IMR-90 (cell line): Measurements from ENCODE around the gene PEX5. TPM values are rescaled to one million over a fixed set of nuclear protein-coding genes. Genes with fewer than 3 reads are reported as not detected.

Experiments used
- ATAC-seq: fragments of 200-7000 bp; cut with Tn5 transposase; 2 replicates; pipeline ENCODE4 v1.9.1; 2020; ENCODE audit warnings: low read depth, mild to moderate bottlenecking, moderate library complexity
- BruUV-seq: library from RNA; stranded (reverse); fragments of 400-500 nt; replicated peaks from 2 replicates; lab custom pipeline; 2021; lab: Mats Ljungman, UMichigan
- CTCF ChIA-PET: fragments of 300-600 bp; formaldehyde crosslinking; extraction: SDS; loops from one replicate; lab custom pipeline; 2021; ENCODE audit warnings: antibody characterized with exemption; lab: Yijun Ruan, JAX
- POLR2A ChIA-PET: fragments of 300-600 bp; sonication (Branson Sonifier 250); formaldehyde crosslinking; loops from one replicate; lab custom pipeline; 2022; ENCODE audit warnings: antibody characterized with exemption; ENCODE audit not compliant: unreplicated experiment; lab: Charles Lee
- DNase-seq: peaks from one replicate; pipeline ENCODE4 v3.0.0; 2013
- H2AFZ ChIP-seq: replicated peaks from 2 replicates; pipeline ENCODE3; 2013; ENCODE audit warnings: low read length, mild to moderate bottlenecking; ENCODE audit not compliant: poor library complexity
- H2AK5ac ChIP-seq: 2 replicates; pipeline ENCODE4 v1.6.1; 2013; ENCODE audit warnings: low read depth, low read length, inconsistent platforms
- H2AK9ac ChIP-seq: replicated peaks from 2 replicates; pipeline ENCODE3; 2013; ENCODE audit warnings: mild to moderate bottlenecking, low read depth, low read length, moderate library complexity; ENCODE audit not compliant: poor library complexity
- H2BK120ac ChIP-seq: 2 replicates; pipeline ENCODE4 v1.6.1; 2013; ENCODE audit warnings: low read depth, low read length, inconsistent platforms
- H2BK15ac ChIP-seq: 3 replicates; pipeline ENCODE4 v1.6.1; 2013; ENCODE audit warnings: low read depth, low read length, inconsistent platforms
- H2BK20ac ChIP-seq: 2 replicates; pipeline ENCODE4 v1.6.1; 2013; ENCODE audit warnings: low read depth, mild to moderate bottlenecking, inconsistent platforms, low read length, moderate library complexity
- H2BK5ac ChIP-seq: 2 replicates; pipeline ENCODE4 v1.6.1; 2013; ENCODE audit warnings: mild to moderate bottlenecking, low read depth, low read length, inconsistent platforms; ENCODE audit not compliant: poor library complexity, severe bottlenecking
- H3K14ac ChIP-seq: replicated peaks from 2 replicates; pipeline ENCODE4 v1.6.1; 2013; ENCODE audit warnings: low read depth, low read length, inconsistent platforms
- H3K18ac ChIP-seq: 2 replicates; pipeline ENCODE4 v1.6.1; 2013; ENCODE audit warnings: low read depth, low read length, control low read depth
- H3K23ac ChIP-seq: 2 replicates; pipeline ENCODE4 v1.6.1; 2013; ENCODE audit warnings: low read depth, low read length, inconsistent platforms
- H3K27ac ChIP-seq: 2 replicates; pipeline ENCODE4 v1.5.1; 2013; ENCODE audit warnings: mild to moderate bottlenecking, control low read depth, low read length; ENCODE audit not compliant: insufficient read depth
- H3K27me3 ChIP-seq: 2 replicates; pipeline ENCODE4 v1.6.1; 2013; ENCODE audit warnings: low read length; ENCODE audit not compliant: control insufficient read depth, insufficient read depth
- H3K36me3 ChIP-seq: 2 replicates; pipeline ENCODE4 v1.6.1; 2013; ENCODE audit warnings: low read length, mixed read lengths; ENCODE audit not compliant: control insufficient read depth, insufficient read depth
- H3K4ac ChIP-seq: 2 replicates; pipeline ENCODE4 v1.6.1; 2013; ENCODE audit warnings: low read depth, low read length, inconsistent platforms
- H3K4me1 ChIP-seq: 2 replicates; pipeline ENCODE4 v1.6.1; 2013; ENCODE audit warnings: low read length, mixed read lengths; ENCODE audit not compliant: control insufficient read depth, insufficient read depth
- H3K4me2 ChIP-seq: 2 replicates; pipeline ENCODE4 v1.6.1; 2013; ENCODE audit warnings: low read depth, mild to moderate bottlenecking, control low read depth, low read length, moderate library complexity
- H3K4me3 ChIP-seq: 2 replicates; pipeline ENCODE4 v1.5.1; 2013; ENCODE audit warnings: low read depth, mild to moderate bottlenecking, control low read depth, low read length, moderate library complexity; ENCODE audit not compliant: insufficient read depth
- H3K56ac ChIP-seq: 2 replicates; pipeline ENCODE4 v1.6.1; 2013; ENCODE audit warnings: low read length, inconsistent platforms; ENCODE audit not compliant: insufficient read depth; ENCODE audit errors: extremely low read depth
- H3K79me1 ChIP-seq, 2 experiments: 2 replicates each; pipeline ENCODE4 v1.6.1; 2013; ENCODE audit warnings: low read length in 2 of 2, inconsistent platforms in 1 of 2, low read depth in 1 of 2
- H3K9ac ChIP-seq: 2 replicates; pipeline ENCODE4 v1.6.1; 2013; ENCODE audit warnings: low read depth, low read length, control low read depth
- H3K9me1 ChIP-seq: 2 replicates; pipeline ENCODE4 v1.6.1; 2013; ENCODE audit warnings: low read length, inconsistent platforms; ENCODE audit not compliant: insufficient read depth
- H3K9me3 ChIP-seq: 2 replicates; pipeline ENCODE4 v1.6.1; 2013; ENCODE audit warnings: low read length; ENCODE audit not compliant: control insufficient read depth, insufficient read depth
- H4K20me1 ChIP-seq: 2 replicates; pipeline ENCODE4 v1.6.1; 2013; ENCODE audit warnings: low read length, inconsistent platforms; ENCODE audit not compliant: insufficient read depth
- H4K5ac ChIP-seq: 2 replicates; pipeline ENCODE4 v1.6.1; 2013; ENCODE audit warnings: mild to moderate bottlenecking, low read depth, low read length, control low read depth
- H4K8ac ChIP-seq, 2 experiments: 2 replicates each; pipeline ENCODE4 v1.6.1; 2013; ENCODE audit warnings: low read depth in 2 of 2, low read length in 2 of 2, control low read depth in 1 of 2, inconsistent platforms in 1 of 2
- H4K91ac ChIP-seq: 2 replicates; pipeline ENCODE4 v1.6.1; 2013; ENCODE audit warnings: low read depth, low read length, inconsistent platforms; ENCODE audit not compliant: insufficient read depth
- BHLHE40 ChIP-seq: fragments of 150-350 bp; IDR thresholded peaks from 2 replicates; pipeline ENCODE4 v1.6.1; 2016; ENCODE audit warnings: mild to moderate bottlenecking, low read depth, low read length
- CEBPB ChIP-seq: IDR thresholded peaks from 2 replicates; pipeline ENCODE4 v1.6.1; 2012; ENCODE audit warnings: low read depth, low read length, improper control_type of control experiment
- CTCF ChIP-seq: conservative IDR thresholded peaks from 2 replicates; pipeline ENCODE4 v1.5.1; 2012; ENCODE audit warnings: mild to moderate bottlenecking, low read depth, low read length, improper control_type of control experiment
- MAZ ChIP-seq: IDR thresholded peaks from 2 replicates; pipeline ENCODE4 v1.6.1; 2012; ENCODE audit warnings: low read depth, mild to moderate bottlenecking, low read length, improper control_type of control experiment, moderate library complexity, borderline replicate concordance
- MXI1 ChIP-seq: IDR thresholded peaks from 2 replicates; pipeline ENCODE4 v1.6.1; 2012; ENCODE audit warnings: low read depth, mild to moderate bottlenecking, low read length, moderate library complexity, borderline replicate concordance
- NFE2L2 ChIP-seq: fragments of 150-350 bp; IDR thresholded peaks from 2 replicates; pipeline ENCODE4 v1.6.1; 2016; ENCODE audit warnings: low read depth, mild to moderate bottlenecking, low read length
- POLR2A ChIP-seq: IDR thresholded peaks from 2 replicates; pipeline ENCODE4 v1.6.1; 2012; ENCODE audit warnings: mild to moderate bottlenecking, low read depth, low read length
- RAD21 ChIP-seq: IDR thresholded peaks from 2 replicates; pipeline ENCODE4 v1.6.1; 2012; ENCODE audit warnings: low read length, improper control_type of control experiment
- RCOR1 ChIP-seq: IDR thresholded peaks from 2 replicates; pipeline ENCODE4 v1.6.1; 2012; ENCODE audit warnings: mild to moderate bottlenecking, low read length, improper control_type of control experiment; ENCODE audit not compliant: insufficient replicate concordance
- RFX5 ChIP-seq: IDR thresholded peaks from 2 replicates; pipeline ENCODE4 v1.8.0; 2012; ENCODE audit warnings: low read depth, mild to moderate bottlenecking, low read length, moderate library complexity
- SMC3 ChIP-seq: fragments of 150-350 bp; IDR thresholded peaks from 2 replicates; pipeline ENCODE4 v1.6.1; 2016; ENCODE audit warnings: low read depth, mild to moderate bottlenecking, antibody characterized with exemption, low read length, moderate library complexity
- USF2 ChIP-seq: fragments of 150-350 bp; IDR thresholded peaks from 2 replicates; pipeline ENCODE4 v1.6.1; 2017; ENCODE audit warnings: mild to moderate bottlenecking, antibody characterized with exemption, low read length, low read depth
- whole genome bisulfite sequencing, 2 experiments: methylation state at CpG; one replicate each; pipeline versions ENCODE4 v1.1.5 to v1.1.7; 2013; ENCODE audit warnings: missing lambda C conversion rate in 2 of 2; ENCODE audit not compliant: insufficient read length in 1 of 2; ENCODE audit errors: extremely low coverage in 2 of 2; 5-methylcytosine and 5-hydroxymethylcytosine counted together
- dilution Hi-C: fragments of 300-500 bp; cut with HindIII; formaldehyde crosslinking; loops from one replicate; pipeline ENCODE4 v1.14.3; 2018; ENCODE audit warnings: low sequenced_read_pairs; ENCODE audit not compliant: unreplicated experiment
- in situ Hi-C: fragments of 300-500 bp; cut with MboI; formaldehyde crosslinking; loops from 3 replicates; pipeline ENCODE4 v1.14.3; 2019; ENCODE audit warnings: low sequenced_read_pairs, inconsistent platforms, mixed read lengths
- intact Hi-C: fragments of 100-400 bp; cut with micrococcal nuclease; formaldehyde crosslinking; loops from 2 replicates; pipeline ENCODE4 v1.10.0; 2022
- polyA plus RNA-seq, 3 experiments: library from polyadenylated mRNA; depleted of rRNA; stranded (reverse); fragments of >200 nt; gene quantifications; 2 replicates each; pipeline ENCODE4 v1.2.3, GENCODE V29; 2012; ENCODE audit warnings: low replicate concordance in 1 of 3
- total RNA-seq: library from RNA; depleted of rRNA; stranded (reverse); fragments of >200 nt; gene quantifications from 2 replicates; pipeline ENCODE4 v1.2.3, GENCODE V29; 2012

PEX5 gene
- total and polyA plus RNA-seq, 2 of the 4 experiments (the other 2 are of a cell fraction) = 14.4 to 18.3 TPM

- no peaks in the 10 kb centered on the region for H3K9me1 ChIP-seq
- no peak overlapping the region for H3K4me2 ChIP-seq
- intact Hi-C loops = loop anchor here (1.0 kb wide), 2 partner anchors 45 to 495 kb away; no protein-coding TSS in a partner anchor
- H2AK9ac ChIP-seq = no peak overlapping the region
- ATAC-seq (no peak), DNase-seq (no peak)
- H2BK5ac ChIP-seq = no peak overlapping the region
- no peak overlapping the region for H3K56ac ChIP-seq
- WGBS, 2 experiments = 100% methylated on average over 1 of the region's 18 CpGs; no CpG with 5 or more reads in 1 of the 2 experiments
- H3K27me3 ChIP-seq = no peaks in the 10 kb centered on the region
- no peaks in the 10 kb centered on the region for H3K9me3 ChIP-seq
- H3K36me3 ChIP-seq = peaks cover 34% of the 10 kb centered on the region
- no peak overlapping the region for H2BK120ac ChIP-seq
- CTCF ChIA-PET = interaction anchor here (0.7 to 1.1 kb wide), 2 partner anchors 12 to 494 kb away, joined by 3 read pairs; no protein-coding TSS in a partner anchor
- no peak overlapping the region for H3K4me3 ChIP-seq
- H3K4ac ChIP-seq = no peak overlapping the region
- H4K91ac ChIP-seq = no peak overlapping the region
- H3K9ac ChIP-seq = no peak overlapping the region
- no peak overlapping the region for H3K18ac ChIP-seq
- H4K8ac ChIP-seq = no peak overlapping the region
- H3K14ac ChIP-seq = no peak overlapping the region
- peaks cover 2% of the 10 kb centered on the region; the same call in 1 of the 2 replicates for H3K4me1 ChIP-seq
- H2BK20ac ChIP-seq = no peak overlapping the region
- H3K79me1 ChIP-seq = no peaks in the 10 kb centered on the region
- H4K5ac ChIP-seq = no peak overlapping the region
- dilution Hi-C loops = no loop called here
- H2AK5ac ChIP-seq = no peak overlapping the region
- no peak overlapping the region for H3K23ac ChIP-seq
- 0 out of 2 replicates have a peak, but pooled peaks cover 3% of the 10 kb centered on the region for H4K20me1 ChIP-seq
- BruUV-seq = no TSS peak
- no peak overlapping the region for H3K27ac ChIP-seq
- in situ Hi-C loops = no loop called here
- no peak for TF ChIP-seq USF2
- no peak for TF ChIP-seq MXI1
- TF ChIP-seq MAZ = no peak
- no peak for TF ChIP-seq SMC3
- TF ChIP-seq POLR2A = no peak
- TF ChIP-seq RFX5 = no peak
- TF ChIP-seq RAD21 = no peak
- no peak for TF ChIP-seq RCOR1
- no peak for TF ChIP-seq CEBPB
- no peak for TF ChIP-seq CTCF
- TF ChIP-seq BHLHE40 = no peak
- TF ChIP-seq NFE2L2 = no peak
- H2BK15ac ChIP-seq = no peak overlapping the region
- peak overlapping the region; percentile 35 for H2AFZ ChIP-seq
- POLR2A ChIA-PET = no interaction called here
Observed at GRCh38 chr12:7142809-7143465, 46.5 kb upstream of the PEX5 start.
